Measurements from ENCODE around the gene APC.

The APC gene

DNA sequence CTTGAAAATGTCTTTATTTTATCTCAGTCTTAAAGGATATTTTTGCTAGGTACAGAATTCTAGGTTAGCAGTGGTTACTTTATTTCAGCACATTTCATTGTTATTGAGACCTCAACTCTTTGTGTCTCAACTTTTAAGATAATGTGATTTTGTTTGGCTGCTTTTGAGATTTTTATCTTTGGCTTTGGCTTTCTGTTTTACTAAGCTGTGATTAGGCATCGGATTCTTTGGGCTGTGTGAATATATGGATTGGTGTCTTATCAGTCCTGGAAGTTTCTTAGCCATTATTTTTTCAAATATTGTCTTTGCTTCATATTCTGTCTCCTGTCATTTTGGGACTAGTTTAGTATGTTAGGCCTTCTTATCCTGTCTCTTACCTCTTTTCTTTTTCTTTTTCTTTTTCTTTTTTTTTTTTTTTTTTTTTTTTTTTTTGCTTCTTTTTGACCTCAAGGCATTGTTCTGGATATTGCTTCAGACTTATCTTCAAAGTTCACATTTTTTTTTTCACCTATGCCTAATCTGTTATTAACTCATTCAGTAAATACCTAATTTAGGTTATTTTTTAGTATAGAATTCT lies 20.1 kb upstream of the APC start:
- DNase-seq, result no peak

DNA sequence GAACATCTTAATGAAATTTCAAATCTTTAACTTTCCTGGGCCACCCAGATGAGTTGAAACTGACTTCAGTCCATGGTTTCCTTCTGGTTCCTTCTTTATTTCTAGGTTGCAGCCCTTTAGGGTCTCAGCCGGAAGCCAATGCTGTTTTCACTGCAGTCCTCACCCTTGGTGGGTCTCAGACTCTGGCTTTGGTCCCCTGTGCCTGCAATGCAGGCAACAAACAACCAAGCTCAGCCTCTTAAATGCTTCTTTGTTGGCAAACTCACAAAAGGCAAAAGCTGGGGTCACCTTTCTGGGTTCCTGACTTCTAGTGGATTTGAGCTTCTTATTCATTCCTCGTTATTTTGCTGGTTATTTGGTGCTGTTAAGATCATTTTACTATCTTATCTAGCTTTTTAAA lies 19.3 kb upstream of the APC start:
- DNase-seq, result no peak

DNA sequence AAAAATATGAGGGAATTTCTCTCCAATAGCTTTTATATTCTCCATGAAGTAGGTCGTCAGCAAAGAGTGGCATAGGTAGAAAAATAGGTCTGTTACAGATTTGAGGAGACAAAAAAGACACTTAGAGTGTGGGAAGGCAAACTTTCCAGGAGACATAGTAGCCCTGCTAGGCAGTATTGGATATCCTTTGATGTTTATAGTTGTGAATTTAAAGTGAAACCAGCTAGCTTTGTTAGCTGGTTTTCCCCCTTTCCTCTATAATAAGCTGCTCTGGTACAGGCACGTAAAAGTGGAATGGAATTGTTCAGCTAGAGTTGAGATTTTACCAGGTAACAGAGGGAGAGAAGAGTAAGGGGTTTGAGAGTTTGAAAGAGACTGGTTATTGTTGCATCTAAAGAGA lies 17.1 kb upstream of the APC start:
- DNase-seq, result no peak

DNA sequence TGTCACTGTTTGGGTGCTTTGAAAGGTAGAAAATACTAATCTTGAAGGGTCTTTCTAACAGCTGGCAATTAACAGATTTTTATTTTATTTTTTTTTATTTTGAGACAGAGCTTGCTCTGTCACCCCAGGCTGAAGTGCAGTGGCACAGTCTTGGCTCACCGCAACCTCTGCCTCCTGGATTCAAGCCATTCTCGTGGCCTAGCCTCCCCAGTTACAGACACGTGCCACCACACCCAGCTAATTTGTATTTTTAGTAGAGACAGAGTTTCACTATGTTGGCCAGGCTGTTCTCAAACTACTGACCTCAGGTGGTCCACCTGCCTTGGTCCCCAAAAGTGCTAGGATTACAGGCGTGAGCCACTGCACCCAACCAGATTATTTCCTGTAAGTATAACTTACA lies 12.8 kb upstream of the APC start:
- DNase-seq, result no peak

DNA sequence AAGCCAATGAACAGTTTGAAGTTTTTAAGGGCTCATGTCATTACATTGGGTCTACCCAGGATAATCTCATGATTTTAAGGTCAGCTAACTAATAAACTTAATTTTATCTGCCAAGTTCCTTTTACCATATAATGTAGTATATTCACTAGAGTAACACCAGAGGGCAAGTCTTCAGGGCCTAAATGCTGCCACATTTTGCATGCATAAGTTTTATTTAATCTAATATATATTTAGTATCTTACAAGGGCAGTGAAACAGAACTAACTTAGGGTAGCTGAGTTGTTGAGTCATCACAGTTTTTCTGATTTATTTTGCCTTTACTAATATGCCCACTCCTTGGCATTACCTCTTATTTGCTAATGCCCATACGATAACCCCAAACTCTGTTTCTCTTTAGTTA lies 8.1 kb upstream of the APC start:
- no peak for DNase-seq

DNA sequence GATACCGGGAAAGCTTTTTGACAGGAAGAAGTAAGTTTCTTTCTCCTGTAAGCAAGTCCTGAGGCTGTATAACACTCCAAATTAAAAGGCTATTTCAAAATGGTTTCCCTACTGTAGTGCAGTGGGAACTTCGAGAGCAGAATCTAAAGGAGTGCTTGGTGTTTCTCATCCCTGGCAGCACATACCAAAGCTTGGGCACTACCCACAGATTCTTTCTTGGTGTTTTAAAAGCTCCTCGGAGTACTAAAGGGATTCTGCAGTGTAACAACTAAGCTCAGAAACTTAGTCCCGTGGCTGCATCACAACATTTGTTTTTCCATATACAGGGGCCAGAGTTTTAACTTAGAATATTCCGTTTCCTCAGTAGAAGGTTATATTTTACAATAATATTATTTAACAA lies 5.6 kb upstream of the APC start:
- DNase-seq, result no peak

DNA sequence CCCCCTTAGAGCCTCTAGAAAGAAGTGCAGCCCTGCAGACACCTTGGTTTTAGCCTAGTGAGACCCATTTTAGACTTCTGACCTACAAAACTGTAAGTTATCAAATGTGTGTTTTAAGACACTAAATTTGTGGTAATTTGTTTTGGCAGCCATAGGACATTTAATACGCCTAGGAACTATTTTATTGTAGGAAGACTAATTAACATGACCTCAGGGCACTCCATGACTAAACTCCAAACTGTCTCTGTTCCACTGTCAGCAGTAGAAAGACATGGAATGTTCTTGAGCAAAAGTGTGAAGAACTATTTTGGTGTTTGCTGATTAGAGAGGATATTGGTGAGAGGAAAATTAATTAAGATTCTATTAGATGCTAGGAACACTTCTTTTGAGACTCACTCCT lies 4.1 kb upstream of the APC start:
- no peak for DNase-seq

DNA sequence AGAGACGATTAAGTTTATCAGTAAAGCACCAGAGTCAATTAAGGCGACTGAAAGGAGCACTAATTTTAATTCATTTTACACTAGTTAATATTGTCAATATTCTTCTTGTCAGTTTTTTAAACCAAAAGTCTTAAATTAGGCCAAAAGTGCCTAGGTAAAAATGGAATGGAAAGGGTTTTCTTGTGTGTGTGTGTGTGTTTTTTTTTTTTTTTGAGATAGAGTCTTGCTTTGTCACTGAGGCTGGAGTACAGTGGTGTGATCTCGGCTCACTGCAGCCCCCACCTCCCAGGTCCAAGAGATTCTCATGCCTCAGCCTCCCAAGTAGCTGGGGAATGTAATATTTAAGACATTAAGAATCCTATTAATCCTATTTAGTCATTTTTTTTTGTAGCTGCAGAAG lies 3.1 kb upstream of the APC start:
- DNase-seq, result no peak

DNA sequence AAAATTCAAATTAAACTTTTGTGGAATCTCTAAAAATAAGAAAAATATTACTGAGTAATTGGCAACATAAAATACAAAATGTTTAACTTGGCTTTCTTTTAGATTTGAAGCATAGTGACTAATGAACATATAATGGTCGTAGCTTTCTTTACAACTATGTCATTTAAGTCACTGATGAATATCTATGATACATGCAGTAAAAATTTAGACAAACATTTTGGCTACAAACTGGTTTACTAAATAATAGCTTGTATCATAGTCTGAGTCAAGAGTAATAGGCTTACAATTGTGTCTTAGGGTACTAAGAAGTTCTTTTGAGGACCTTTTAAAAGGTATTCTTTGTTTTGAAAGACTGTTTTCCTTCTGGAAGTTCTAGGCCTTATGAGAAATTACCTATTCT lies 2.0 kb upstream of the APC start:
- DNase-seq, result no peak

DNA sequence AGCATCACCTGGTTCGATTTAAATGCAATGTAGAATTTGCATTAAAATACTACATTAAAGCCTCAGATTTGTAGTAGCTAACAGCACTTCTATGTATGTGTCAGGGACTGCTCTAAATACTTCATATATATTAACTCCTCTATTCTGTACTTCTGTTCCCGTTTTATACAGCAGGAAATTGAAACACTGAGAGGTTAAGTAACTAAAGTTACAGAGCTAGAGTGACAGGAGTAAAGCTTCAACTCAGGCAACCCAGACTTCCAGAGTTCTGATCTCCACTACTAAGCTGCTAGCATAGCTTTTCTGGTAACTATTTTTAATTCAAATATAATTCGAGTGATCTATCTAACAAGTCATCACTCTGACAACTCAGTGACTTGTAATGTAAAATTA lies 619 bp upstream of the APC start:
- no peak for DNase-seq

DNA sequence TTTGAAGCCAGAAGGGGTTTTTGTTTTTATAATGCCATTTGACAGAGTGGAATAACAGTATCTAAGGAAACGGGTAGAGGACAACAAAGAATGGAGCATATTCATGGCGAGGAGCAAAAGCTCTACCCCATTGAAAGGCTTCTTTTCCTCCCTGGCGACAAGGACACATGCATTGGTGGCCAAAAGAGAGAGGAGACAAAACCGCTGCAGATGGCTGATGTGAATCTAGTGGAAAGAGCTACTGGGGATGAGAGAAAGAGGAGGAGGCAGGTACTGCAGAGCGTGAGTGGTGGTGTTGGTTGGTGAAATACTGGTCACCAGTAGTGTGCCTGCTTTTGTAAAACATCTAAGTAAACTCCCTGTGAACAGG lies 491 bp downstream of the APC start:
- DNase-seq, result peak; percentile 3

DNA sequence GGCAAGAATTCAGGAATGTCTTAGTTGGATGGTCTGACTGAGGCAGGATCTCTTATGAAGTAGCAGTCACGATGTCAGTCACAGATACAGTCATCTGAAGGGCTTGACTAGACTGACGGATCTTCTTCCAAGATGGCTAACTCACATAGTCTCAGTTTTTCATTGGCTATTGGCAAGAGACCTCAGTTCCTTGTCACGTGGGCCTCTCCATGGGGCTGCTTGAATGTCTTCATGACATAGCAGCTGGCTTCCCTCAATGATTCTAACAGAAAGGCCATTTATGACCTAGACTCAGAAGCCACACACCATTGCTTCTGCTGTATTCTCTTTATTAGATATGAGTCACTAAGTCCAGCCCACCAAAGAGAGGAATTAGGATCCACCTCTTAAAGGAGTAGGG lies 4.7 kb downstream of the APC start:
- no peak for DNase-seq

DNA sequence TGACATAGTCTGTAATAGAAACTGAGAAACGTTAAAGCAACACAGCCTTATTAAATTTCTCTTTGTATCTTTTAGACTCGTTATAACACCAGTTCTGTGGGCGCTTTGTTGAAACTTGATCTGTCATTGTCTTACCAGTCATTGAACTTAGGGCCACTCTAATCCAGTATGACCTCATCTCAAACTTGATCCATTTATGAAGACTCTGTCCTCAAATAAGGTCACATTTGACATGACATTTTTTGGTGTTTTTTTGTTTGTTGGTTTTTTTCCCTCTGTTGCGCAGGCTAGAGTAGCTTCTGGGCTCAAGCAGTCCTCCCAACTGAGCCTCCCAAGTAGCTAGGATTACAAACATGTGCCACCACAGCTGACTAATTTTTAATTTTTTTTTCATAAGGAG lies 5.9 kb downstream of the APC start:
- DNase-seq, result no peak

DNA sequence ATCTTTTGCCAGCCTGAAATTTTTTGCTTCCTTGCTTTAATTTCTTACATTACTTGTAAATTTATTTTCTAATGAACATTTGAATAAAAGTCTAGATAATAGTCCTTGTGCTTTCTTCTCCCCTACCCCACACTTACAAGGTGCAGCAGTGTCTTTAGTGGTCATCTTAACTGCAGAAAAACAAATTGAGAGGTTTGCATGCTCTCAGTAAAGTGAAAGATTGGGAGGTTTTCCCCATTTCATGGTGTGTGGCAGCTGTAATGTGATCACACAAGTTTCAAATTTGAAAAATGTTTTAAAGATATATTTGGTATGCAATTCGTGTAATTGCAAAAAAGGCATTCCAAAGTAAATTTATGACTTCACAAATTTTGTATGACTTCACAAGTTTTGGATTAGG lies 14.7 kb downstream of the APC start:
- DNase-seq, result no peak

DNA sequence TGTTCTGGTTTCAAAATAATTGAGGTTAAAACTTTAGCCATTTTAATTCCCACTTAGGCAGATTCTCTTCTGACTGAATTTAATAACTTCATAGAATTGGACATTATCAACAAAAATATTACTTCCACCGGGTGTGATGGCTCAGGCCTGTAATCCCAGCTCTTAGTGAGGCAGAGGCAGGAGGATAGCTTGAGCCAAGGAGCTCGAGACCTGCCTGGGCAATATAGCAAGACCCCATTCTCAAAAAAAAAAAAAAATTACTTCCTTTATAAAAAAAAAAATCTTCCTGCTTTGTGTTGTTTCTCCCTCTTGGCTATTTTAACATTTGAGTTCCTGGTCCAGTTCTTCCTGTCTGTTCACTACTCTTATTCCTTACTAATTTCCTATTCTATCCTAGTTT lies 18.0 kb downstream of the APC start:
- no peak for DNase-seq

DNA sequence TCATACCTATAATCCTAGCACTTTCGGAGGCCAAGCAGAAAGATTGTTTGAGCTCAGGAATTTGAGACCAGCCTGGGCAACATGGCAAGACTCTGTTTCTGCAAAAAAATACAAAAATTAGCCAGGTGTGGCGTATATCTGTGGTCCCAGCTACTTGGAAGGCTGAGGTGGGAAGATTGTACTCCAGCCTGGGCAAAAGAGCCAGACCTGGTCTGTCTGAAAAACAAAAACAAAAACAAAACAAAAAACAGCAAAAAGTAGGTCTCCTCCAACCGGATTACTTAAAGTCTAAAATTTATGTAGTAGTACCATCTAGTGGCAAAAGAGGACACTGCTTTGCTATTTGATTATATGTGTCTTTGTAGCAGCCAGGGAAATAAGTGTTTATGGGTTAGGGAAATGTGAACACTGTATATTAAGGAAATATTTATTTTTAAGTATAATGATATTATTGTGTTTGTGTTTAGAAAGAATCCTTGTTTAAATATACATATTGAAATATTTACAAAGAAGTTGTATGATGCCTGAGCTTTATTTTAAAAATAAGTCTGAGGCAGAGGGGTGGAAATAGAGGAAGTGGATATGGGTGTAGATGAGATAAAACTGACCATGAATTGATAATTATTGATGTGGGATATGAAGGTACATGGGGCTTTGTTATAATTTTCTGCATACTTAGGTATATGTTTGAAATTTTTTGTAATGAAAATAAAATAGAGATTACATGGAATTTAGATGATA lies 20.0 kb downstream of the APC start:
- peak; percentile 56 for DNase-seq

DNA sequence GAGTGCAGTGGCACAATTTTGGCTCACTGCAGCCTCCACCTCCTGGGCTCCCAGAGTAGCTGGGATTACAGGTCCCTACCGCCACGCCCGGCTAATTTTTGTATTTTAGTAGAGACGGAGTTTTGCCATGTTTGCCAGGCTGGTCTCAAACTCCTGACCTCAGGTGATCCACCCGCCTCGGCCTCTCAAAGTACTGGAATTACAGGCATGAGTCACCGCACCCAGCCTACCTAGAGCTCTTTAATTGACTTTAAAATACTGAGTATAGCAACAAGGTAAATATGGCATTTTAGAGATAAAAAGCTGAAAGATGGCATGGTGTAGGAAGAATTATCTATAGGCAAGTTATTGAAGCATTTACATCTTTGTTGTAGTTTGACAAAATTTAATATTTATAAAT lies 21.0 kb downstream of the APC start:
- DNase-seq, result no peak

DNA sequence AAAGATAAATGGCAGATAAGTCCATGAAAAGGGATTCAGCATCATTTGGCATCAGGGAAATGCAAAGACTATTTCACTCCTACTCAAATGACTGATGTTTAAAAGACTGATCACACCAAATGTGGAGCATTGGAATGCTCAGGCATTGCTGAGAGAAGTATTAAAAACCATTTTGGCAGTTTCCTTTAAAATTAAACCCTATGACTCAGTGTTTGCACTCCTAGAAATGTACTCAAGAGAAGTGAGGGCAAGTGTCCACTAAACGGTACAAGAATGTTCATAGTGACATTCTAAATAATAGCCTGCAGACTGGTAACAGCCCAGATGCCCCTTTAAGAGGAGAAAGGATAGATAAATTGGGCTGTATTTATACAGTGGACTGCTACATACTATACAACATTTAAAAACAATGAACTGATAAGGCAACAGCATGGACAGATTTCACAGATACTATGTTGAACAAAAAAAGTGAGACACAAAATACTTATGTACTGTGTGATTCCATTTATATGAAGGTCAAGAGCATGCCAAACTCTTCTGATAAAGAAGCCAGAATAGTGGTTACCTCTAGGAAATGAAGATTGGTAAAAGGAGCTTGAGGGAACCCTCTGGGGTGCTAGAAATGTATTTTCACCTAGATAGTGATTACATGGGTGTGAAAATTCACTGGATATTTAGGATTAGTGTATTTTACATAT lies 24.6 kb downstream of the APC start:
- no peak for DNase-seq

DNA sequence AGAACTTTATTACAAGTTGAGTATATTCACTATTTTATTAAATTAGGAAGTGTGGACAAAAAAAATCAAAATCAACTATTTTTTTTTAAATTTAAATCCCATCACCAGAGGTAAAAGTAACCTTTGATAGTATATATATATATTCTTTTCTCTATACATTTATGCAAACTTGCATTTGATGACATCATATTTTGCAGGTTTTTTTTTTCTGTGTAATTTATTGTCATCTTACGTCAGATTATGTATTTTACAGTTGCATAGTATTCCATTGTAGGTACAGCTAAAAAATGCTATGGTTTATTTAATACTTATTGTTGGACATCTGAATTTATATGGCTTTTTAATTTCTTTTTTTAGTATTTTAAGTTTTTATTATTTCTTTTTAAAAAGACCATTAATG lies 25.5 kb downstream of the APC start:
- no peak for DNase-seq

DNA sequence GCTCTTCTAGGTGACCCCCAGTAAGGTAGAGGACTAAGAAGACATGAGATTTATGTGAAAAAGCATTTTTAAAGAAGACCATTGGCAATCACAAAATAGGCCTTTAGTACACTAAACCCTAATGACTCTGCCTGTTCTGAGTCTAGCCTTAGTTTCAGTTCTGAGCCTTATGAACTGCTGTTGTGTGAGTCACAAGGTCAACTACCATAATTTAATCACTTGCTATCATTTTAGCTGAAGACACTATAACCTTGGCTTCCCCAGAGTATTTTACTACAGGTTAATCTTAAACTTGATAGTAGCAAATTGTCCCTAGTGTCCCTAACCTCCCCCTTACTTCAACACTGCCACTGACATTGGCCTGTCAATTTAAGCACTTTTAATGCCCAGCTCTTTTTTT lies 34.4 kb downstream of the APC start:
- peak; percentile 27 for DNase-seq

DNA sequence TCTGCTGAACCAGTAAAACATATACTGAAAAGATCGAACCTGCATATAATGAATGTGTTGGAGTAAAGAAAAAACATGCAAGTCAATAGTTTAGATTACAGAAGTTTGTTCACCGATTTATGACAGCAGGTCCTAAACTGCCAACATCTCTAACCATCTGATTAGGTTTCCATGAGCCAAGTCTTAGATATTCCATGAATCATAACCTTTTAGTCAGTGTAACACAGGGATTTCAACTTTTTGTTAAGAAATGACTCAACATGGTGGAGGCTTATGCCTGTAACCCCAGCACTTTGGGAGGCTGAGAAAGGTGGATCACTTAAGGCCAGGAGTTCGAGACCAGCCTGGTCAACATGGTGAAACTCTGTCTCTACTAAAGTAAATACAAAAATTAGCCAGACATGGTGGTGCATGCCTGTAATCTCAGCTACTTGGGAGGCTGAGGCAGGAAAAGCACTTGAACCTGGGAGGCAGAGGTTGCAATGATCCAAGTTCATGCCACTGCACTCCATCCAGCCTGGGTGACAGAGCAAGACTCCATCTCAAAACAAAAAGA lies 38.7 kb downstream of the APC start:
- no peak for DNase-seq

DNA sequence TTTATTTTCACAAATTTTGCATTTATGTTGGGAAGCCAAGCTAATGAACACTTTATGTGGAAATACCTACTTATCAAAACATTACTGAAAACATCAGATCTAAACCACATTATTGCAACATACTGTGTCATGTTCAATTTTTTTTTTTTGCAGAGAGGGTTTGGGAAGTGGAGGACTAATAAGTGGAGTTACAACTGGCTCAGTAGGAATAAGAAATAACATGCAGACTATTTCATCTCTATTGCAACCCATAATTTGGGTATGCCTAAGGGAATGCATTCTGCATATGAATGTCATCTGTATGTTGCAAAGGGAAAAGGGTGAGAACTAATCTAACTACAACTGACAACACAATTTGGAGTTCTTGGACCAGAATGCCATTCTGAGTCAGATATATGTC lies 41.8 kb downstream of the APC start:
- DNase-seq, result peak; percentile 2

DNA sequence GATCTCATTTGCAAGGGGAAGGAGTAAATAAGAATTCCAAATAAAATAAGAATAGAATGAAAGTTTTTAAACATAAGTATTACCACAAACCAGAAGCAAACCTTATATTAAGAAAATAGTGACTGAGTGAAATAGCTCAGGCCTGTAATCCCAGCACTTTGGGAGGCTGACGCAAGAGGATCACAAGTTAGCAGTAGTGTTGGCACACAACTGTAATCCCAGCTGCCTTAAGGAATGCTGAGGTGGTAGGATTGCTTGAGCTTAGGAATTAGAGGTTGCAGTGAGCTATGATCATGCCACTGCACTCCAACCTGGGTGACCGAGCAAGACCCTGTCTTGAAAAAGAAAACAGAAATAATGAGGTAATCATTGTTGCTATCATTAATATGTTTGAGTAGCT lies 47.0 kb downstream of the APC start:
- no peak for DNase-seq

DNA sequence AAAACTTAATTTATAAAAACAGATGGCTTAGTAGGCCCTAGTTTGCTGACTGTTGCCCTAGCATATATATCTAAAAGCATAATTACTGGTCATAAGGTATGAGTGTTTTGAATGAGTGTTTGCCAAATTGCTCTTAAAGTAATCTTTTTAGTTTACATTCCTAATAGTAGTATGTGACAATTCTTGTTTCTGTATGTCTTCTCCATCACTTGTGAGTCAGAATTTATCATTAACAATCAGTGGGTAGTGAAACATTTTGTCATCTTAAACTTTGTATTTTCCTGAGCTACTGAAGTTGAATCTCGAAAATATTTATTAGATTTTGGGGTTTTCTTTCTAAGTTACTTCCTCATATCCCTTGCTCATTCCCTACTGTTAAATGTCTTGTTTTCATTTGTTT lies 49.6 kb downstream of the APC start:
- DNase-seq, result no peak

DNA sequence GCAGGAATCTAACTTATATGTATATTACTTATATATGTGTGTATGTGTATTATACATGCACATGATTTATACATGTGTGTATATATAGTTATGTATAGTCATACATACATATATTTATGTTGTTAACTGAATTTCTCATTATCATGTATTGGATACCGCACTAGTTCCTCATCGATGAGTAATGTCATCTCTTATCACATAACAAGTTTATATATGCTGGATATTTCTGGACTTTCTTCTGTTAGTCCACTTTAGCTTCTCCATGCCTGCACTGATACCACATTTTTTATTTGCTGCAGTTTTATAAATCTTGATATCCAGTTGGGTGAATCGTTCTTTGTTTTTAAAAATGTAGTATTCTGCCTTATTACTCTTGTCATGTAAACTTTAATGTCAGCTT lies 50.2 kb downstream of the APC start:
- DNase-seq, result no peak
